Measurements from ENCODE around the gene AKT2. TPM values are rescaled to one million over a fixed set of nuclear protein-coding genes. Genes with fewer than 3 reads are reported as not detected.

AKT2 gene
- total RNA-seq, 1 donor from 2014 or later: 85.1 TPM

GRCh38 chr19:40314656-40315055, 29.5 kb upstream of the AKT2 start:
- Histone ChIP-seq H3K4me2 (no peak overlapping the region), H3K27me3 (no peaks in the 10 kb centered on the region), H3K79me2 (ENCODE audit: low read depth) (no peaks in the 10 kb centered on the region), H2AFZ (replicated peaks) (no peak overlapping the region), H3K4me3 (no peak overlapping the region), H3F3A (ENCODE audit: low read depth) (no peaks in the 10 kb centered on the region), H3K36me3 (no peaks in the 10 kb centered on the region), H3K9ac (no peak overlapping the region), H3K9me3 (ENCODE audit: low read depth) (no peaks in the 10 kb centered on the region), H4K20me1 (ENCODE audit: low read depth) (no peaks in the 10 kb centered on the region), H3K4me1 (no peaks in the 10 kb centered on the region), H3K27ac (no peak overlapping the region)
- peaks cover 4% of the 10 kb centered on the region for H3K36me3 Mint-ChIP-seq
- TF ChIP-seq, protein P1, sequence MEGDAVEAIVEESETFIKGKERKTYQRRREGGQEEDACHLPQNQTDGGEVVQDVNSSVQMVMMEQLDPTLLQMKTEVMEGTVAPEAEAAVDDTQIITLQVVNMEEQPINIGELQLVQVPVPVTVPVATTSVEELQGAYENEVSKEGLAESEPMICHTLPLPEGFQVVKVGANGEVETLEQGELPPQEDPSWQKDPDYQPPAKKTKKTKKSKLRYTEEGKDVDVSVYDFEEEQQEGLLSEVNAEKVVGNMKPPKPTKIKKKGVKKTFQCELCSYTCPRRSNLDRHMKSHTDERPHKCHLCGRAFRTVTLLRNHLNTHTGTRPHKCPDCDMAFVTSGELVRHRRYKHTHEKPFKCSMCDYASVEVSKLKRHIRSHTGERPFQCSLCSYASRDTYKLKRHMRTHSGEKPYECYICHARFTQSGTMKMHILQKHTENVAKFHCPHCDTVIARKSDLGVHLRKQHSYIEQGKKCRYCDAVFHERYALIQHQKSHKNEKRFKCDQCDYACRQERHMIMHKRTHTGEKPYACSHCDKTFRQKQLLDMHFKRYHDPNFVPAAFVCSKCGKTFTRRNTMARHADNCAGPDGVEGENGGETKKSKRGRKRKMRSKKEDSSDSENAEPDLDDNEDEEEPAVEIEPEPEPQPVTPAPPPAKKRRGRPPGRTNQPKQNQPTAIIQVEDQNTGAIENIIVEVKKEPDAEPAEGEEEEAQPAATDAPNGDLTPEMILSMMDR (IDR thresholded peaks at IDR 0.05): no peak
- no peak for TF ChIP-seq EZH2phosphoT487 (IDR thresholded peaks at IDR 0.05)
- no peak for TF ChIP-seq EZH2 (IDR thresholded peaks at IDR 0.05)
- H3K27ac Mint-ChIP-seq: no peak overlapping the region
- peaks cover 2% of the 10 kb centered on the region for H3K27me3 Mint-ChIP-seq (ENCODE audit: insufficient read depth, low read depth)
- no peak overlapping the region for H3K4me3 Mint-ChIP-seq
- no peaks in the 10 kb centered on the region for H3K9me3 Mint-ChIP-seq
- no peak for DNase-seq (ENCODE audit: low spot score)
- peaks cover 5% of the 10 kb centered on the region for H3K4me1 Mint-ChIP-seq

DNA sequence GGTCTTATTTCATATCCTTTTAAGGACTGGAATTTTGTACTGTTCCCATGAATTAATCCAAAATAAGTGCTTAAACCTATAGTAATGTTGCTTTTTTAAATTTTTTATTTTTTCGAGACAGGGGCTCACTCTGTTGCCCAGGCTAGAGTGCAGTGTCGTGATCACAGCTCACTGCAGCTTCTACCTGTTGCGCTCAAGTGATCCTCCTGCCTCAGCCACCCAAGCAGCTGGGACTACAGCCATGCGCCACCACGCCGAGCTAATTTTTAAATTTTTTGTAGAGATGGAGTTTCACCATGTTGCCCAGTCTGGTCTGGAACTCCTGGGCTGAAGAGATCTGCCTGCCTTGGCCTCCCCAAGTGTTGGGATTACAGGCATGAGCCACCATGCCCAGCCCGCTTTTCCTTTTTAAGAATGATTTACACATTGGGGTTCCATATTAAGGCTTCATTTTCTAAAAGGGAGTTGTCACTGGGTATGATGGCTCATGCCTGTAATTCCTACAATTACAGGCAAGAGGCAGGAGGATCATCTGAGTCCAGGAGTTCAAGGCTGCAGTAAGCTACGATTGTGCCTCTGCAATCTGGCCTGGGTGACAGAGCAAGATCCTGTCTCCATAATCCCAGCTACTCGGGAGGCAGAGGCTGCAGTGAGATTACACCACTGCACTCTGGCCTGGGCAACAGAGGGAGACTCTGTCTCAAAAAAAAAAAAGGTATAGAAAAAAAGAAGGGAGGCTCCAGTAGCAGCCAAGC, 28.3 kb upstream of the AKT2 start:
- Mint-ChIP-seq H3K9me3 (no peaks in the 10 kb centered on the region), H3K27ac (no peak overlapping the region), H3K27me3 (ENCODE audit: insufficient read depth, low read depth) (peaks cover 2% of the 10 kb centered on the region), H3K4me1 (peaks cover under 1% of the 10 kb centered on the region), H3K4me3 (no peak overlapping the region), H3K36me3 (peaks cover 4% of the 10 kb centered on the region)
- no peak for DNase-seq (ENCODE audit: low spot score)
- H3K36me3 ChIP-seq: no peaks in the 10 kb centered on the region
- H2AFZ ChIP-seq (replicated peaks): no peak overlapping the region
- H3K27me3 ChIP-seq: no peaks in the 10 kb centered on the region
- no peak for TF ChIP-seq EZH2 (IDR thresholded peaks at IDR 0.05)
- no peak for TF ChIP-seq EZH2phosphoT487 (IDR thresholded peaks at IDR 0.05)
- TF ChIP-seq, protein P1 (IDR thresholded peaks at IDR 0.05): no peak
- H3K4me2 ChIP-seq: no peak overlapping the region
- no peaks in the 10 kb centered on the region for H3K9me3 ChIP-seq (ENCODE audit: low read depth)
- H3F3A ChIP-seq (ENCODE audit: low read depth): no peaks in the 10 kb centered on the region
- H3K79me2 ChIP-seq (ENCODE audit: low read depth): no peaks in the 10 kb centered on the region
- no peak overlapping the region for H3K9ac ChIP-seq
- H3K4me1 ChIP-seq: no peaks in the 10 kb centered on the region
- H3K27ac ChIP-seq: no peak overlapping the region
- H4K20me1 ChIP-seq (ENCODE audit: low read depth): no peaks in the 10 kb centered on the region
- H3K4me3 ChIP-seq: no peak overlapping the region

DNA sequence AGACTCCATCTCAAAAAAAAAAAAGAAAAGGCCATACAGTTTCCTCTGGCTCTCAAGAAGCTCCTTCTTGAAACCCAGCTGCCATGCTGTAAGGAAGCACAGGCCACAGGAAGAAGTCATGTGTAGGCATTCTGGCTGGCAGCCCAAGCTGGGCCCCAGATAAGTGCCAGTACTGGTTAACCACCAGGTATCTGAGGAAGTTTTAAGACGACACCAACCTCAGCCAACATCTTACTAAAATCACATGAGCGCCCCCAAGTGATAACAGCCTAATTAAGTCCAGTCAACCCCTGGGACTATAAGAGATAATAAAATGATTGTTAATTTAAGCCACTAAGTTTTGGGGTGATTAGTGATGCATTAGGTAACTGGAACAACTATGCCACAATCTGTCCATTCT, 27.4 kb upstream of the AKT2 start:
- H3K27ac Mint-ChIP-seq: no peak overlapping the region
- DNase-seq (ENCODE audit: low spot score): peak; percentile 6
- H3K4me1 ChIP-seq: no peaks in the 10 kb centered on the region

More for the DNA sequence above, 27.4 kb upstream of the AKT2 start:
- Histone ChIP-seq H3K27ac (no peak overlapping the region), H2AFZ (replicated peaks) (no peak overlapping the region), H3K27me3 (no peaks in the 10 kb centered on the region), H3K9ac (no peak overlapping the region), H3F3A (ENCODE audit: low read depth) (no peaks in the 10 kb centered on the region), H3K79me2 (ENCODE audit: low read depth) (no peaks in the 10 kb centered on the region), H3K4me3 (no peak overlapping the region), H3K36me3 (no peaks in the 10 kb centered on the region), H3K4me2 (no peak overlapping the region), H4K20me1 (ENCODE audit: low read depth) (no peaks in the 10 kb centered on the region), H3K9me3 (ENCODE audit: low read depth) (no peaks in the 10 kb centered on the region)
- TF ChIP-seq EZH2phosphoT487 (IDR thresholded peaks at IDR 0.05): no peak
- TF ChIP-seq, protein P1 (IDR thresholded peaks at IDR 0.05): peak; percentile 7
- Mint-ChIP-seq H3K9me3 (no peaks in the 10 kb centered on the region), H3K36me3 (peaks cover 4% of the 10 kb centered on the region), H3K4me1 (no peaks in the 10 kb centered on the region), H3K27me3 (ENCODE audit: insufficient read depth, low read depth) (peaks cover 4% of the 10 kb centered on the region), H3K4me3 (no peak overlapping the region)
